Renal cortical epithelial cell (primary cell): ENCODE data around the gene NT5C2. TPM values are rescaled to one million over a fixed set of nuclear protein-coding genes. Genes with fewer than 3 reads are reported as not detected.

ENCODE experiments used
- DNase-seq: peaks from one replicate; pipeline ENCODE4 v3.0.0-alpha.2; 2011; ENCODE audit warnings: low read depth
- total RNA-seq: library from RNA; depleted of rRNA; stranded (reverse); fragments of >200 nt; gene quantifications from 2 replicates; pipeline ENCODE4 v1.2.3, GENCODE V29; 2014

The NT5C2 gene
- total RNA-seq, 1 donor from 2014 or later: 120 TPM

DNA sequence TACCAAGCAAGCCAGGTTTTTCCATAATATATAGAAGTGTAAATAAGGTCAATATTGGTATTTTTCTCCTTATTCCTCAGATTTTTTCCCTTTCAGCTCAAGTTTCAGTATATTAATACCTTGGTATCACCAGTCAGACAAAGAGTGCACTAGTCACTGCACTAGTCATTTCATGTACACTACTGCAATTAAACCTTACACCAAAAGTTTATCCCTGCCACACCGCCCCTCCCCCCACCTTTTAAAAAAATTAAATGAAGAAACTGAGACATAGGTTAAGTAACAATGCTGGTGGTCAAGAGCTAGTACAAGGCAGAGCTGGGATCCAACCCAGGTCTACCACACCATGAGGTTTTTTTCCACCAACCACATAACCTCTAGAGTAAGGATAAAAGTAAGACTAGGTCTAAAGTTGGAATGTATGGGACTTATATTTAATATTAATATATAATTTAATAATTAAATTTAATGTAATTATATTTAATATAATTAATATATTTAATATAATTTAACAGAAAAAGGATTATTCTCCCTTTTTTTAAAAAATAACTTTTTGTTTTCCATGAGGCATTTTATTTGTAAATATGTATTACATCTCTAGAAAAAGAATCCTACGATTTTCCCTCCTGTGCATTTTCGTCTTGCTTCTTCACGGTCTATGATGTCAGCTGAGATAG lies 68.5 kb downstream of the NT5C2 start:
- no peak for DNase-seq

DNA sequence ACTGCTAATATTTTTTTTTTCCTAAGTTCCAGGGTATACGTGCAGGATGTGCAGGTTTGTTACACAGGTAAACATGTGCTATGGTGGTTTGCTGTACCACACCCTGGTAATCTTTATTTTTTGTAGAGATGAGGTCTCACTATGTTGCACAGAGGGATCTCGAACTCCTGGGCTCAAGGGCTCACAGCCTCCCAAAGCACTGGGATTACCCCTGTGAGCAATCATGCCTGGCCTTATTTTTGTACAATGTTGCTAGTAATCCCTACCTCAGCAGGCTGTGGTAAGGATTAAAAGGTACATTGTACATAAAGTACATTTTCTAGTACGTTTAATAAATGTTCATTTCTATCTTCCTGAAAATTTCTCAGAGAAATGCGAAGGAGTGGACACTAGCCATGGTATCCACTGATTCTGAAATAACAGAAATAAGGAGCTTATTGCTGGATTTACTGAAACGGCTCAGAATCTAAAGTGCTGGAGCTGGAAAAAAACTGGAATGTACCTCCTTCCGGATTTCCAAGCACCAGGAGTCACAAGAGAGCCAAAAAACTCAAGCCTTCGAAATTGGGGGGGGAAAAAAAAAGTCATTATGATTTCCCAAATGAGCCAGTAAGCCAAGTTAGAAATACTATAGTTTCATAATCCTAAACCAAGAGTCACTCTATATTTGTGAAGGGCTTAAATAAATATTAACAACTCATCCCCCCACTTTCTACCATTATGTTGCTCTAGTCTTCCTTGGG lies 69.6 kb downstream of the NT5C2 start:
- no peak for DNase-seq

DNA sequence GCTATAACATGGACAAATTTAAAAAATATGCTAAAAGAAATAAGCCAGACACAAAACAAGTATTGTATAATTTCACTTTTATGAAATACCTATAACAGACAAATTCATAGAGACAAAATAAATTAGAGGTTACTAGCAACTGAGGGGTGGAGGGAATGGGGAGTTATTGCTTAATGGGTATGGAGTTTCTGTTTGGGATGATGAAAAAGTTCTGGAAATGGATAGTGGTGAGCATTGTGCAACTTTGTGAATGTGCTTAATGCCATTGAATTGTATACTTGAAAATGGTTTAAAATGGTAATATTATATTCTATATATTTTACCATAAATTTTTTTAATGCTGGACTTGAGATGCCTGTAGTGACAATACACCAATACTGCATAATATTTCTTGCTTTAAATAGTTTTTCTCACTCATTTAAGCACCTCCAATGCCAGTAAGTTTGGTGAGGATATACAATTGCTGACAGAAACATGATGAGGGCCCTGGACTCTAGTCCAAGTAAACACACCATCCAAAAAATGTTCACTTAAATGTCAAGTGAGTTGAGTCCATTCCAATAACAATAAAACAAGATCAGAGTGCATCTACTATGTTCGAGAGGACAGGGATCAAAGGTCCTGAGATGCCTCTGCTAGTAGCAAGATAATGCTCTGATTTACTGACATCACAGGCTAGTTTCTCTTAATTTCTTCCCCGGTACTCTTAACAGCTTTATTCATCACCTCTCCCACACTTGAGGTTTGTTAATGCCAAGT lies 71.9 kb downstream of the NT5C2 start:
- no peak for DNase-seq

DNA sequence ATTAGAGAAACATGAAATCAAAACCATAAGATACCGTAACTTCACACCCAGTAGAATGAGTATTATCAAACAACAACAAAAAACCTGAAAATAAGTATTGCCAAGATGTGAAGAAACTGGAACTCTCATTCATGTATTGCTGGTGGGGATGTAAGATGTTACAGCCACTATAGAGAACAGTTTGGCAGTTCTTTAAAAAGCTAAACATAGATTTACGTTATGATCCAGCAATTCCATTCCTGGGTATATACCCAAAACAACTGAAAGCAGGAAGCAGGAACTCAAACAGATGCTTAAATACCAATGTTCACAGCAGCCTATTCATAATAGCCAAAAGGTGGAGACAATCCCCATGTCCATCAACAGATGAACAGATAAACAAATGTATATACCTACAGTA lies 72.5 kb downstream of the NT5C2 start:
- DNase-seq: no peak

DNA sequence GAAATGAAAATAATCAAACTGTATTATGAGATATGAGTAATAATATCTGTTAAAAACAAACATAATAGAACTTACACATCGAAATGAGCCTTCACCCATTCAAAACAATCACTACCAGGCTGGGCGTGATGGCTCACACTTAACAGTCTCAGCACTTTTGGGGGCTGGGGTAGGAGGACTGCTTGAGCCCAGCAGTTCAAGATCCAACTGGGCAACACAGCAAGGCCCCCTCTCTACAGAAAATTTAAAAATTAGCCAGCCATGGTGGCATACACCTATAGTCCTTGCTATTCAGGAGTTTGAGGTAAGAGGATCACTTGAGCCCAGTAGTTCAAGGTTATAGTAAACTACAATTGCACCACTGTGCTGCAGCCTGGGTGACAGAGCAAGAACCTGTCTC lies 75.8 kb downstream of the NT5C2 start:
- DNase-seq: no peak

DNA sequence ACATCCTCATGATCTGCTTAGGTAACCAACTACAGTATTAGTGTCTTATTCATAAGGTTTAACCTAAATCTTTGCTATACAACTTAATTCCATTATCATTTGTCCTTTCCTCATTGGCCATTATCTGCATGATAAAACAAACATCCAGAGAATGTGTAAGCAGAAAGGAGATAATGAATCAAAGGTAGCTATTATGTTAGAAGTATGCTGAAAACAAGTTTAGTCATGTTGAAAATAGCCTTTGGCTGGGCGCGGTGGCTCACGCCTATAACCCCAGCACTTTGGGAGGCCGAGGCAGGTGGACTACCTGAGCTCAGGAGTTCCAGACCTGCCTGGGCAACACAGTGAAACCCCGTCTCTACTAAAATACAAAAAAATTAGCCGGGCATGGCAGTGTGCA lies 78.2 kb downstream of the NT5C2 start:
- no peak for DNase-seq

DNA sequence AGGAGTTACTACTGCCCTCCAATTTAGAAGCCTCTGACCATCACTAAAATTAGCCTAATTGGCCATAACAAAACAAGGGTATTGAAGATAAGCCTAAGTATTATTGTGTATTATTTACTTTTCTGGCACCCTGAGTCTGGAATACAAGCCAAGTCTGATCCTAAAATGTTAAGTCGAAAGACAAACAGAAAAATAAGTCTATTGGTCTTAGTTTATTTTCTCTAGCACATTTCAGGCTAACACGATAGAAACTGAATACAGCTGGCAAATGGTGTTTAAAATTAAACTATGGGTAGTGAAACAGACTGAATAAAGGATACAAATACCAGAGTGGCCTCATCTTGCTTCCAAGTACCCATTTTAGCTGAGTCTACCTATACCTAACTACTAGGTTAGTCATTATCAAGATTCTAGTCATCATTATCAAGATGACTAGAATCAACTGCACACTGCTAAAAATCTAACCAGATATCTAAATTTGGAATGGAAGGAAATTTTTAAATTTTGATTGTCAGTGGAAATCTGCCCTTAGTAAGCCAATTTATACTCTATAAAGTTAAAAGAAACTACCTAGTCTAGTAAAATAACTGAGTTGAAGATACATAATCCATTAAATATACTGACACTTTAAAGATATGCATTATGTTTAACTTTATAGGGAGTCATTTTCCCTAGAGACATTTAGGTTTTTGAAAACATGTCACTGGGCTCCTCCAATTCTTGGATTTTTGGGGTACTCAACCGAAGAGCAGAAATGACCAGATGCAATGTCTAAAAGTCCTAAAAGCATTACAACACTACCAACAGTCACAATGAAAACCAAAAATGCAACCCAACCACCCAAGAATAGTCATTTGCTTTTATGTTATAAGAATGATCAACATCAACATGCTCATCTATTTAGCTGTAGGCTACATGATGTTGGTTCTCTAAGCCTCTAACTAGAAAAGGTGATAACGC lies 80.9 kb downstream of the NT5C2 start:
- DNase-seq: no peak

DNA sequence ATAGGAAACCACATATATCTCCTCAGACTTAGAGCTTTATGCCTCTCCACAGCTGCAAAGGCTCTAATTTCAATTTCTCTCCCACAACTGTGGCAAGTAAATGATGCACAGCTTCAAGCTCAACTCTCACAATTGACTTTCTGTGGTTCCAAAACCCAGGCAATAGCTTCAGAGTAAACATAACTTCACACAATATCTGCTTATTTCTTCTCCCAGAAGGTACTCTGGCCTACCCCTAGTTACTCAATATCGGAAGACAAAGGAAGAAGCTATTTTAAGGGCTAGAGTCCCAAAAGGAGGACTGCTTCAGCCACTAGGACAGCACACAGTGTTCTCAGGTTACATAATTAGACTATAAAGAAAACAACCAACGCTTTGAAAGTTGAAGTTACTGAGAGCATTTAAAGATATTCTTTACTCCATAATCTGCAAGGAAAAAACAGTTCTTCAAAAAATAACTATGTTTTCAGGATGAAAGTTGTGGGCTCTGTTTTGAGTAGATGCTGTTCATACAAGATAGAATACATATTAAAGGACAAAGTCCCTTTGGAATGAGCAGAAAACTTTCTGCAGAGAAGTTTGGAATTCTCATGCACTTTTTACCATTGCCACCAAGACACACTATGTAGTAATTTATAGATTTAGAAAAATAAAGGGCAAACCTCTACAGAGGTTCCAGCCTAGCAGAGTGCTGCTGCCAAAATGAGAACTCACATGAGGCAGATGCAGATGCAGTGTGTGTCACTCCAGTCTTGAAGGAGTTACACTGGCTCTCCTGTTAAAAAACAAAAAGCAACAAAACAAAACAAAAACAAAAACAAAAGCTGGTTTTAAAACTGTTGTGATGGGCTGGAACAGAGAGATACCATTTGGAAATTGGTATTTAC lies 81.8 kb downstream of the NT5C2 start:
- peak; percentile 69 for DNase-seq

DNA sequence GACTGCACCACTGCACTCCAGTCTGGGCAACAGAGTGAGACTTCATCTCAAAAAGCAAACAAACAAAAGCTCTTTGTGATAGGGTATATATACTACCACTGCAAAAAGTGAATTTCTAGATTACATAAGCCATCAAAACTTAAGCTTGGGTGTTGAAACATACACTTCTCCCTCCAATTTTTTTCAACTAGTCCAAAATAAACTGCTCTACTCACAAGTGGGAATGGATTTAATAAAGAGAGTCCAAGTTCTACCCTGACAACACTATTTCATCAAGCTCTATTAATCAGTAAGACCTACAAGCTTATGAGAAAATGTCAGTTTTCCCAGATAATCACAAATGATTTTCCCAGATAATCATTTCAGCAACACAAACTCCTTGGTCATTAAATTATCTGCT lies 82.7 kb downstream of the NT5C2 start:
- DNase-seq: no peak

DNA sequence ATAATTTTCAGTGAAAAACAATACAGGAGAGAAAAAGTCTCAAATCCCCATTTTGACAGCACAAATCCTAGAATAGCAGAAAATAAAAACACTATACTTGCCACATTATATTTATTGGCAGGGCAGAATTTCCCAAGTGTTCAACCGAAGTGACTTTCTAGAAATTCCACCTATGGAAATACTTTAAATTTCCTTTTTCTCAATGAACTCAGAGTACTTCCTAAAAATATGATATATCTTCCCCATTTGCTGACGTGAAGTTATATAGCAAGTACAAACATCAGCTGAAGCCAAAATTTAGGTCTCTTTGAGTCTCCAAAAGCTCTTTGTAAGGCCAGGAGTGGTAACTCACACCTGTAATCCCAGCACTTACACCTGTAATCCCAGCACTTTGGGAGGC lies 83.3 kb downstream of the NT5C2 start:
- no peak for DNase-seq

DNA sequence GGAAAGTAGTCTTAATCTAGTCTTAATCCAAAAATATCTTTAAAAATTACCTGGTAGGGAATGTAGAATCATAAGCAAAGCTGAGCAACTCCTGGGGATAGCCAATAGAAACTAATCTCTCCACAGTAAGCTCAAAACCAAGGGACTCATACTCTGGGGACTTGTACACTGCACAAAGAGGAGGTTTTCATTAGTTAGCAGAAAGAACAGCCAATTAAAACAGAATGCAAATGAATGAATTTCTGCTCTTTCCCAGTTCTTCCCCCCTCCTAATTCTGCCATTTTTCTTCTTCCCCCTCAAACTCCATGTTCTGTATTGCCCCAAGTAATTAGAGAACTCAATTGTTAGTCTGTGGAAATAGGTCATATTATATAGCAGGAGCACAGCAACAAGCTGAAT lies 86.5 kb downstream of the NT5C2 start:
- no peak for DNase-seq

DNA sequence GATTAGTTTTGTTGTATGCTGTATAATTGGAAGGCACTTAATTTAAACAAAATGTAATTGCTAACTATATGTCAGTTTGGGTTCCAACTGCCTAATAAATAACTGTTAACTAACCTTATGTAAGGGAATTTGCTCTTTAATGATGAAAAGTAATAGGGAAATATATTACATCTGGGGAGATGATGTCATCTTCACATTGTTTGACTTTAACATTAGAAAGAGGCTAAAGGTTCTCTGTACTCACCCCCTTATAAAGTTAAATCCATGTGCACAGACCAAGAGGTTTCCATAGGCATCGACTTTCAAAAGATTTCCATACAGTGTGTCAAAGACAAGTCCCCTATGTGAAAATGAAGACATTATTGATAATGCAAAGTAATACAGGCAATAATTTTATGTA lies 87.6 kb downstream of the NT5C2 start:
- no peak for DNase-seq

DNA sequence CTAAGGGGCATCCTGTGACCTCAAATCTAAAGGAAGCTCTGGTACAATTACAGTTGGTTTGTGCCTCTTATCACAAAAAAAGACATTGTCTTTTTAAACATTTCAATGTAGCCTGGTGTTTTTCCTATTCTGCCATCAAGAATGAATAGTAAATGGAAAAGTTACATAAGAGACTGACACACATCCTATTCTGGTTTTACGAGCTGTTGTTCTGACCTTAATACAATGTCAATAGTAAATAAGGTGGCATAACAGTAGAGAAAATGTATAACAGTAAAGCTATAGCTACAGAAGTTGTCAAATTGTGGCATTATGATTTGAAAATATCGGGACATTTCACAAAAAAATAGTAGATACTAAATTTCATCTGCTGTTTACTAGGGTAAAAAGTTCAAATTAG lies 88.4 kb downstream of the NT5C2 start:
- DNase-seq: no peak

DNA sequence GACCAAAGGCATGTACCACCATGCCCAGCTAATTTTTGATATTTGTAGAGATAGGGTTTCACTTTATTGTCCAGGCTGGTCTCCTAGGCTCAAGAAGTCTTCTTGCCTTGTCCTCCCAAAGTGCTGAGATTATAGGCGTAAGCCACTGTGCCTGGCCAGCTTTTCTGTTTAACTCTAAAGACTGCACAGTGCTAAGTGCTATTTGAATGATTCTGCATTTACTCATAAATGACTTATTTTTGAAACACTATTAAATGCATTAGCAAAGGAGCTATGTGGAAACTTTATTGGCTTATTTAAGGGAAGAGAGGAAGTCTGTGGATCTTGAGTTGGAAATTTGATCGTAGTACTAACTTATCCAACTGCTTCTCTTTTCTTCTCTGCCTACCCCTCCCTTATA lies 89.1 kb downstream of the NT5C2 start:
- DNase-seq: no peak

DNA sequence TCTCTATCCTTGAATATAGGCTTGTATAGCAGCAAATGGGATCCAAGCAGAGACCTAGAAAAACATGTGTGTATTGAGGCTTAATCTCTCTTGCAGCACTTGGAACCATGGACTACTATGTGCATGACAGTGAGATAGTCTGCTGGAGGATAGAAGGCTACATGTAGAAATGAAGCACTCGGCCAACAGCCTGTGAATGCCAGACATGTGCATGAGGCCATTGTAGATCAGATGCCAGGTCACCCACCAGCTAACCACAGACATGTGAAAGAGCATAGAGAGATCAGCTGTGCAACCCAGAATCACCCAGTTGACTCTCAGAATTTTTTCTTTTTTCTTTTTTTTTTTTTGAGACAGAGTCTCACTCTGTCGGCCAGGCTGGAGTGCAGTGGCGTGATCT lies 90.9 kb downstream of the NT5C2 start:
- peak; percentile 38 for DNase-seq

DNA sequence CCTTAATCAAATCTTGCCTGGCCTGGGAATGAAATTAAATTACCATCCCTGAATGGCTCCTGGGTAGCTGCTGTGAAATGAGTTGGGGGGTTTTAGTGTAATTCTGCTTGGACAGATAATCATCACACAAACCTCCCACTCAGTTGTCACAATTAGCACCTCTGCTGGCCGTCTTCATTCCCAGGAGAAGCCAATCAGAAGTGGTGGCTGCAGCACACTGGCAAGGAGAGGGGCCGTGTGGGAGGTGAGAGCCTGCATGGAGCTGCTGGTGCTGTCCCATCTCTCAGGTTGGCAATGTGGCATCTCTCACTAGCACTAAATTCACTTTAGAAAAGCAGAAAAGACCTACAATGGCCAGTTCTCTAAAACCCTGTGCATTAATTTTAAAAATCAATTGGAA lies 92.5 kb downstream of the NT5C2 start:
- no peak for DNase-seq

DNA sequence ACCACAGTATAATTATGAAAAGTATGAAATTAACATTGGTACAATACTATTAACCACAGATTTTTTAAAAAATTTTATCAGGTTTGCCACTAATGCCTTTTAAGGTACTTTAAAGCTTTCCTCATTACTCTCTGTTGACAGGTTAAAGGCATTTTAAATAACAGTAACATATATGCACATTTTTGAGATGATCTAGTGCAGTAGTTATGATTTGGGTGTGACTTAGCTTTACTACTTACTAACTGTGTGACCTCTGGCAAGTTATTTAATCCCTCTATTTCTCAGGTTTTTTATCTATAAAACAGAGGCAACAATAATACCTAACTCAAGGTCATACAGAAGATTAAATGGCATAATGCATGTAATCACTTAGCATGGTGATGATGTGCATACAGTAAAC lies 94.8 kb downstream of the NT5C2 start:
- no peak for DNase-seq

DNA sequence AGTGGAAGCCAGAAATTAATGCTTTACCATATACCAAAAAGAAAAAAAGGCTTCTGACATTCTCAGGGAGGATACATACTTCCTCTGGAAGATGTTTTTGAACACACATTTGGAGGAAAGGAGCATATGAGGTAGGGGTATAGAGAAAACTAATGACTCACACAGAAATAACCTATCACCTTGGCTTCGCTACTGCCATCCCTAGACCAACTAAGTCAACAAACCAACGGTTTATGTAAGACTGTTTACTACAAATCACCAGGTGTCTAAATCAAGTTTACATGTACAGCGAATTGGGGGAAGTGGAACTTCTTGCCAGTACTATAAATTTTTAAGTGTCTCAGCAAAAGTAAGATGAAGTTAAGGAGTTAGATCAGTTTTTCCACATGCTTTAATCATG lies 96.9 kb downstream of the NT5C2 start:
- no peak for DNase-seq

DNA sequence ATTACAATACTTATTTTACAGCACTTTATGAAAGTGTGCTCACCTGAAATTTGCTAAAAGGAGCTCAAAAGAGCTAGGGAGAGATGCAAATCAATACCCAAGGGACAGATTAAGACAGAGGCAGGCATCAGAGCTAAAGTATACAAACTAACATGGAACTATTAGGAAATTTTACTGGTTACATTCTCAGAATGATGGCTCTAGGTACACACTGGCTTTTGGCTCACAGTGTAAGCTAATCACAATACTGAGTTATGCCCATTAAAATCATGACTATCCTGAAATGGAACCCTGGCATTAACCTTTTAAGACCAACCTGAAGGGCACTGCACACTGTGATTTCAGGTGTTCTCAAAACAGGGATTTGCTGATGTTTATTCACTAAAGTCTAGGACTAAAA lies 98.1 kb downstream of the NT5C2 start:
- DNase-seq: no peak

DNA sequence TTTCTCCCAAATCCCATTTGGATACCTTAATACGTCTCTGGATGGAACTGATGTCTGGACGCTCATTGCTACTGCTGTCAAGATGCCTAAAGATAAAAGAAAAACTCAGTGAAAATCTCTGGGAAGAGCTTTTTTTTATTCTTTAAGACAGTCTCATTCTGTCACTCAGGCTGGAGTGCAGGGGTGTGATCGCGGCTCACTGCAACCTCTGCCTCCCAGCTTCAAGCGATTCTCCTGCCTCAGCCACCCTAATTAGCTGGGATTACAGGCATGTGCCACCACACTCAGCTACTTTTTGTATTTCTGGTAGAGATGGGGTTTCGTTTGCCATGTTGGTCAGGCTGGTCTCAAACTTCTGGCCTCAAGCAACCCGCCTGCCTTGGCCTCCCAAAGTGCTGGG lies 102.2 kb downstream of the NT5C2 start:
- DNase-seq: no peak

DNA sequence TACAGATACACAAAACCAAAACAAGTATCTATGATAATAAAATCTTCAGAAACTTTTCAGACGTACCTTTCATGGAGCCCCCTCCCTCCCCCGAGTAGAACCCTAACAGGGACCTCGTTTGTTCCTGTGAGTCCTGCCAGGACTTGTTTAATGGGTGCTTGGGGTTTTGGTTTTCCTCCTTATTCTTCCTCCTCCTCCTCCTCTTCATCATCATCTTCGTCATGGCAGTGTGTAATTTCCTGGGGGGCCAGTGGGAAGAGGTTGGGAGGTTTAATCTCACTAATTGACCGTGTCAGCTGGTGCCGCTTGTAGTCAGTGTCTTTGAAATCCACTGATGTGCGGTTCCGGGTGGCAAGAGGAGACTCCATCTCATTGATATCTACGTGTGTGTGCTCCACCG lies 103.6 kb downstream of the NT5C2 start:
- no peak for DNase-seq
